Loucy (cell line): ENCODE measurements around the gene PDE11A.
"Not testable (repeated sequence)": the region's sequence is repeated elsewhere in the genome, so short reads cannot be mapped to it uniquely, and the experiment has no call there.

Source experiments
- H2AFZ ChIP-seq: fragments of 200-600 bp; sonication (generic); 2 replicates; pipeline ENCODE4 v1.6.0; 2016; ENCODE audit warnings: antibody characterized with exemption, mild to moderate bottlenecking, low read length, moderate library complexity
- H3F3A ChIP-seq: fragments of 200-600 bp; 2 replicates; pipeline ENCODE4 v1.6.0; 2016; ENCODE audit warnings: antibody characterized with exemption, low read depth, mild to moderate bottlenecking
- H3K27me3 ChIP-seq: fragments of 200-600 bp; sonication (generic); 2 replicates; pipeline ENCODE4 v1.6.1; 2014; ENCODE audit warnings: low read length, mild to moderate bottlenecking; ENCODE audit not compliant: insufficient read depth, poor library complexity, severe bottlenecking
- H3K36me3 ChIP-seq: fragments of 200-600 bp; sonication (generic); 2 replicates; pipeline ENCODE4 v1.6.1; 2016; ENCODE audit warnings: low read length; ENCODE audit not compliant: insufficient read depth
- H3K4me1 ChIP-seq: fragments of 200-600 bp; sonication (generic); 2 replicates; pipeline ENCODE4 v1.5.1; 2014; ENCODE audit warnings: low read length, mild to moderate bottlenecking; ENCODE audit not compliant: insufficient read depth, poor library complexity, severe bottlenecking
- H3K4me2 ChIP-seq: fragments of 200-600 bp; sonication (generic); 2 replicates; pipeline ENCODE4 v1.6.0; 2014; ENCODE audit warnings: antibody characterized with exemption, low read length, low read depth, mild to moderate bottlenecking; ENCODE audit not compliant: poor library complexity, severe bottlenecking
- H3K4me3 ChIP-seq: fragments of 200-600 bp; sonication (generic); 2 replicates; pipeline ENCODE4 v1.5.1; 2014; ENCODE audit warnings: low read length, mild to moderate bottlenecking, mixed read lengths; ENCODE audit not compliant: poor library complexity, severe bottlenecking
- H3K79me2 ChIP-seq: fragments of 200-600 bp; sonication (generic); 2 replicates; pipeline ENCODE4 v1.6.1; 2014; ENCODE audit warnings: low read length; ENCODE audit not compliant: insufficient read depth
- H3K9ac ChIP-seq: fragments of 200-600 bp; sonication (generic); 2 replicates; pipeline ENCODE4 v1.6.0; 2014; ENCODE audit warnings: mild to moderate bottlenecking, low read depth, low read length, moderate library complexity; ENCODE audit not compliant: poor library complexity, severe bottlenecking
- H3K9me2 ChIP-seq: fragments of 200-600 bp; sonication (generic); replicated peaks from 2 replicates; pipeline ENCODE4 v1.6.1; 2016; ENCODE audit warnings: low read depth, low read length, mixed read lengths
- H3K9me3 ChIP-seq: fragments of 200-600 bp; sonication (generic); 2 replicates; pipeline ENCODE4 v1.6.1; 2014; ENCODE audit warnings: mild to moderate bottlenecking, antibody characterized with exemption, low read length, low read depth; ENCODE audit not compliant: insufficient read depth
- H4K20me1 ChIP-seq: fragments of 200-600 bp; sonication (generic); 2 replicates; pipeline ENCODE4 v1.6.0; 2014; ENCODE audit warnings: antibody characterized with exemption, low read length, mild to moderate bottlenecking; ENCODE audit not compliant: insufficient read depth, poor library complexity, severe bottlenecking
- EZH2phosphoT487 ChIP-seq: fragments of 200-600 bp; IDR thresholded peaks from 2 replicates; pipeline ENCODE4 v1.6.1; 2018; ENCODE audit warnings: antibody characterized with exemption, mild to moderate bottlenecking, moderate library complexity, borderline replicate concordance
- TF ChIP-seq, protein P1 (sequence below): fragments of 200-600 bp; sonication (generic); conservative IDR thresholded peaks from 2 replicates; pipeline ENCODE4 v1.5.1; 2014; ENCODE audit warnings: mild to moderate bottlenecking, antibody characterized with exemption, low read length

The PDE11A gene

DNA sequence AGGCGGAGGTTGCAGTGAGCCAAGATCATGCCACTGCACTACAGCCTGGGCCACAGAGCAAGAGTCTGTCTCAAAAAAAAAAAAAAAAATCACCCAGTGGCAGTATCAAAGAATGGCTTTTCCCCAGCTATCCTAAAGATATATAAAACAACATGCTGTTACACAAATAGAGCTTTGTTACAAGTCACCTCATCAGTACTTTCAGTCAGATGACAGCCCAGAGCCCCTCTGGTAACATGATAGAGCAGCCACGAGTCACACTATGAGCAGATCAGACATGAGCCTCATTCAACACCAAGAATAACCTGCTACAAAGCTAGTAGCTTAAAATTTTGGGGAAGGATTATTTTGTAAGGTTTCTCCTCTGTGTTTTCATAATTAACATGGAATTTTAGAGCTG, 25.2 kb downstream of the PDE11A start:
- no peak overlapping the region for H3K4me2 ChIP-seq
- no peak overlapping the region for H3K9ac ChIP-seq
- no peaks in the 10 kb centered on the region for H3K27me3 ChIP-seq
- no peaks in the 10 kb centered on the region for H3K9me2 ChIP-seq
- H3F3A ChIP-seq: no peaks in the 10 kb centered on the region
- TF ChIP-seq, protein P1, sequence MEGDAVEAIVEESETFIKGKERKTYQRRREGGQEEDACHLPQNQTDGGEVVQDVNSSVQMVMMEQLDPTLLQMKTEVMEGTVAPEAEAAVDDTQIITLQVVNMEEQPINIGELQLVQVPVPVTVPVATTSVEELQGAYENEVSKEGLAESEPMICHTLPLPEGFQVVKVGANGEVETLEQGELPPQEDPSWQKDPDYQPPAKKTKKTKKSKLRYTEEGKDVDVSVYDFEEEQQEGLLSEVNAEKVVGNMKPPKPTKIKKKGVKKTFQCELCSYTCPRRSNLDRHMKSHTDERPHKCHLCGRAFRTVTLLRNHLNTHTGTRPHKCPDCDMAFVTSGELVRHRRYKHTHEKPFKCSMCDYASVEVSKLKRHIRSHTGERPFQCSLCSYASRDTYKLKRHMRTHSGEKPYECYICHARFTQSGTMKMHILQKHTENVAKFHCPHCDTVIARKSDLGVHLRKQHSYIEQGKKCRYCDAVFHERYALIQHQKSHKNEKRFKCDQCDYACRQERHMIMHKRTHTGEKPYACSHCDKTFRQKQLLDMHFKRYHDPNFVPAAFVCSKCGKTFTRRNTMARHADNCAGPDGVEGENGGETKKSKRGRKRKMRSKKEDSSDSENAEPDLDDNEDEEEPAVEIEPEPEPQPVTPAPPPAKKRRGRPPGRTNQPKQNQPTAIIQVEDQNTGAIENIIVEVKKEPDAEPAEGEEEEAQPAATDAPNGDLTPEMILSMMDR: no peak
- no peak for TF ChIP-seq EZH2phosphoT487
- H3K4me1 ChIP-seq: no peaks in the 10 kb centered on the region
- H3K9me3 ChIP-seq: no peaks in the 10 kb centered on the region
- H3K4me3 ChIP-seq: no peak overlapping the region
- H3K36me3 ChIP-seq: no peaks in the 10 kb centered on the region
- no peaks in the 10 kb centered on the region for H4K20me1 ChIP-seq
- no peaks in the 10 kb centered on the region for H3K79me2 ChIP-seq
- H2AFZ ChIP-seq: no peak overlapping the region

DNA sequence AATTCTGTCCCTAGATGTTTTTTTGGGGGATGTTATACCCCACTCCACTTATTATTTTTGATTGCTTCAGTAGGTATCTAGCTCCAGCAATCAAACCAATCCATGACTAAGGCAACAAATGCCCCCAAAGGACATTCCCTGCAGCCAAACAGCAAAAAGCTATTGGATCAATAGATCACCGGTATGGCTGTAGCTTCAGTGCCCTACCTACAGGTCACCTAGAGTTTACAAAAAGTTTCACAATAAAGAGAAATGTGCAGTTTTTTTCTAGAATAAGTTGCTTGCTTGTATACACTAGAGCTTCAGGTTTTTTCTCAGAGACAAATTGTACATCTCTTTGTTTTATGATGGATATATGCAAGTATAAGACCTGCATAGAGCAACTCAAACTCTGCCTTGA, 27.7 kb downstream of the PDE11A start:
- no peak overlapping the region for H3K9ac ChIP-seq
- no peaks in the 10 kb centered on the region for H3K27me3 ChIP-seq
- TF ChIP-seq, protein P1: no peak
- TF ChIP-seq EZH2phosphoT487: no peak
- no peaks in the 10 kb centered on the region for H3K36me3 ChIP-seq
- H3K79me2 ChIP-seq: no peaks in the 10 kb centered on the region
- no peak overlapping the region for H3K4me3 ChIP-seq
- H4K20me1 ChIP-seq: no peaks in the 10 kb centered on the region
- H3K4me2 ChIP-seq: no peak overlapping the region
- no peaks in the 10 kb centered on the region for H3K9me3 ChIP-seq
- H3K4me1 ChIP-seq: no peaks in the 10 kb centered on the region
- H2AFZ ChIP-seq: no peak overlapping the region
- no peaks in the 10 kb centered on the region for H3K9me2 ChIP-seq
- no peaks in the 10 kb centered on the region for H3F3A ChIP-seq

DNA sequence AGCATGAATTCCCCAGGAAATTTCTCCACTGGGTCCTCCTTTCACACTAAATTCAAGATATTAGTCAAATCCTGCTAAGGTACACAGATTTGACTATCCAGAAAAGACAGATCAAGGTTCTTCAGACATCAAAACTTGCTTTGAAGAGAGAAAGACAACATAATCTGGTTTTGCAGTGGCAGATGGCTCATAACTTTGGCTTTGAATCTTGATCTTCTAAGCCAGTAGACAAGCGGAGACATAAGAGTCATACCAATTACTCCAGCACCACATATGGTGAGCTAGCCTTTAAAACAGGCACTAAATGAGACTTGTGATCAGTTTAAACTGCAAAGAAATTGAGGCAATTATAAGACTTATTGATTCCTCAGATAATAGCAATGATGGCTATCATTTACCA, 29.3 kb downstream of the PDE11A start:
- Histone ChIP-seq H3K27me3 (no peaks in the 10 kb centered on the region), H3K9me2 (no peaks in the 10 kb centered on the region), H3K9ac (no peak overlapping the region), H3K4me1 (no peaks in the 10 kb centered on the region), H3K9me3 (no peaks in the 10 kb centered on the region), H3K4me3 (no peak overlapping the region), H3K36me3 (no peaks in the 10 kb centered on the region), H3K79me2 (no peaks in the 10 kb centered on the region), H2AFZ (no peak overlapping the region), H3F3A (no peaks in the 10 kb centered on the region), H4K20me1 (no peaks in the 10 kb centered on the region), H3K4me2 (no peak overlapping the region)
- TF ChIP-seq, protein P1: no peak
- no peak for TF ChIP-seq EZH2phosphoT487

DNA sequence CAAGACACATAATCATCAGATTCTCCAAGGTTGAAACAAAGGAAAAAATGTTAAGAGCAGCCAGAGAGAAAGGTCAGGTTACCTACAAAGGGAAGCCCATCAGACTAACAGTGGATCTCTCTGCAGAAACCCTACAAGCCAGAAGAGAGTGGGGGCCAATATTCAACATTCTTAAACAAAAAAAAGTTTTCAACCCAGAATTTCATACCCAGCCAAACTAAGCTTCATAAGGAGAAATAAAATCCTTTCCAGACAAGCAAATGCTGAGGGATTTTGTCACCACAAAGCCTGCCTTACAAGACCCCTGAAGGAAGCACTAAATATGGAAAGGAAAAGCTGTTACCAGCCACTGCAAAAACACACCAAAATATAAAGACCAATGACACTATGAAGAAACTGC, 39.0 kb downstream of the PDE11A start:
- not testable (repeated sequence) for H3K9me2 ChIP-seq, H3F3A ChIP-seq, H4K20me1 ChIP-seq, H3K9ac ChIP-seq, H3K4me1 ChIP-seq, H2AFZ ChIP-seq, H3K36me3 ChIP-seq, H3K27me3 ChIP-seq, H3K79me2 ChIP-seq, H3K9me3 ChIP-seq, H3K4me2 ChIP-seq, H3K4me3 ChIP-seq
